Measurements from ENCODE around the gene STEAP4. TPM values are rescaled to one million over a fixed set of nuclear protein-coding genes. Genes with fewer than 3 reads are reported as not detected.

STEAP4 gene
- total and polyA plus RNA-seq, 2 experiments from 2014 or later = 0.06 TPM; not detected in 1

DNA sequence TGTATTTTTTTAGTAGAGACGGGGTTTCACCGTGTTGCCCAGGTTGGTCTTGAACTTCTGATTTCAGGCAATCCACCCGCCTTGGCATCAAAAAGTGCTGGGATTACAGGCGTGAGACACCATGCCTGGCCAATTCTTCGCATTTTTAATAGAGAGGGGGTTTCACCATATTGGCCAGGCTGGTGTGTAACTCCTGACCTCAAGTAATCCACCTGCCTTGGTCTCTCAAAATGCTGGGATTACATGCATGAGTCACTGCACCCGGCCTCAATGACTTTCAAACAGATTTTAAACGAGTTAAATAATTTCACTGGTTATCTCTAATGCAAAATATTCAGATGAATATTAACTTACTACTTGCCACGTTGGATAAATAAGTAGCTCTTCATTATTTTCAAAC lies 37.6 kb upstream of the STEAP4 start:
- Mint-ChIP-seq H3K9me3 (no peaks in the 10 kb centered on the region), H3K36me3 (ENCODE audit: low read depth) (no peaks in the 10 kb centered on the region), H3K27ac (no peak overlapping the region), H3K4me1 (peaks cover 25% of the 10 kb centered on the region), H3K4me3 (no peak overlapping the region), H3K27me3 (ENCODE audit: insufficient read depth, low read depth, poor library complexity) (no peaks in the 10 kb centered on the region)
- Histone ChIP-seq H4K20me1 (replicated peaks; ENCODE audit: insufficient read depth) (no peaks in the 10 kb centered on the region), H3K27ac (ENCODE audit: low read depth) (no peak overlapping the region), H3K79me2 (replicated peaks; ENCODE audit: insufficient read depth) (no peaks in the 10 kb centered on the region), H3K4me1 (ENCODE audit: insufficient read depth) (peaks cover 23% of the 10 kb centered on the region), H3K4me3 (no peak overlapping the region), H2AFZ (no peak overlapping the region), H3K9me2 (ENCODE audit: insufficient read depth) (no peaks in the 10 kb centered on the region), H3K27me3 (ENCODE audit: insufficient read depth) (no peaks in the 10 kb centered on the region), H3F3A (replicated peaks; ENCODE audit: low read depth) (no peaks in the 10 kb centered on the region), H3K4me2 (no peak overlapping the region), H3K36me3 (ENCODE audit: insufficient read depth) (no peaks in the 10 kb centered on the region)
- TF ChIP-seq CREB1 (CRISPR knock-in tag; IDR thresholded peaks at IDR 0.05; ENCODE audit: low read depth) (no peak), CTCF (conservative IDR thresholded peaks at IDR 0.05; ENCODE audit: low read depth in 2 of 2) (no peak), REST (IDR thresholded peaks at IDR 0.05; ENCODE audit: unreplicated experiment) (no peak), POLR2AphosphoS5 (IDR thresholded peaks at IDR 0.05; ENCODE audit: low read depth) (no peak), ZNF114 (CRISPR knock-in tag; IDR thresholded peaks at IDR 0.05) (no peak), EZH2 (IDR thresholded peaks at IDR 0.05; ENCODE audit: low read depth, unreplicated experiment) (no peak), STAT1 (IDR thresholded peaks at IDR 0.05; ENCODE audit: unreplicated experiment) (no peak), ZNF462 (CRISPR knock-in tag; IDR thresholded peaks at IDR 0.05) (no peak), EZH2phosphoT487 (IDR thresholded peaks at IDR 0.05; ENCODE audit: unreplicated experiment) (no peak), JUNB (IDR thresholded peaks at IDR 0.05; ENCODE audit: unreplicated experiment) (no peak), ETS1 (IDR thresholded peaks at IDR 0.05) (no peak), ZNF331 (CRISPR knock-in tag; IDR thresholded peaks at IDR 0.05; ENCODE audit: low read depth) (no peak), NANOG (IDR thresholded peaks at IDR 0.05; ENCODE audit: borderline replicate concordance) (no peak)
- ATAC-seq = no peak
- DNase-seq (ENCODE audit: low spot score) = no peak

Data from GM23338 (cell line).